OCI-LY7 (cell line): ENCODE results near the gene OR8B12.

ENCODE experiments used
- EZH2phosphoT487 ChIP-seq: fragments of 200-600 bp; sonication (generic); IDR thresholded peaks from 2 replicates; pipeline ENCODE4 v1.6.1; 2018; ENCODE audit warnings: low read depth, borderline replicate concordance, mild to moderate bottlenecking, mixed run types, antibody characterized with exemption, low read length, moderate library complexity, mixed read lengths
- TF ChIP-seq, protein P1 (sequence below): fragments of 200-600 bp; sonication (generic); conservative IDR thresholded peaks from 2 replicates; pipeline ENCODE4 v1.5.1; 2014; ENCODE audit warnings: mild to moderate bottlenecking, antibody characterized with exemption, low read length, moderate library complexity, mixed read lengths

DNA sequence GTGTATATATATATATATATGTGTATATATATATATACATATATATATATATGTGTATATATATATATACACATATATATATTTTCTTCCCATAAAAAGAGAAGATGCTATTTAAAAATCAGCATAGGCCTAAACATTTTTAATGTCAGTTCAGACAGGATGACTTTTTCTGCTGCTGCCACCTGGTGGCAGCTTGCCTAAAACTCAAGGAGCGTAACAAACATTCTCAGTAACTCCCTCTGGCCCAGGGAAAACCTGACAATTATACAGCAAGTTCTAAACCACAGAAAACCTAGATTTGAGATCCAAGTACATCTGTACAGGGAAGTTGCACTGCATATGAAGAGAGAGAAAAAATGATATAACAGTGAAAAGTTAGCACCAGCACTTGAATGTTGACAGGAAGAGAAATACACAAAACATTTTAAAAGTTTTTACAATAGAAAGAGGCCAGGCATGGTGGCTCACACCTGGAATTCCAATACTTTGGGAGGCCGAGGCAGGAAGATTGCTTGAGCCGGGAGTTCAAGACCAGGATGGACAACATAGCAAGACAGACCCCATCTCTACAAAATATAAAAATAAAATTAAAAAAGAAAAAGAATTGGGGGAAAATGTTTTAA, 42.9 kb upstream of the OR8B12 start:
- TF ChIP-seq, protein P1, sequence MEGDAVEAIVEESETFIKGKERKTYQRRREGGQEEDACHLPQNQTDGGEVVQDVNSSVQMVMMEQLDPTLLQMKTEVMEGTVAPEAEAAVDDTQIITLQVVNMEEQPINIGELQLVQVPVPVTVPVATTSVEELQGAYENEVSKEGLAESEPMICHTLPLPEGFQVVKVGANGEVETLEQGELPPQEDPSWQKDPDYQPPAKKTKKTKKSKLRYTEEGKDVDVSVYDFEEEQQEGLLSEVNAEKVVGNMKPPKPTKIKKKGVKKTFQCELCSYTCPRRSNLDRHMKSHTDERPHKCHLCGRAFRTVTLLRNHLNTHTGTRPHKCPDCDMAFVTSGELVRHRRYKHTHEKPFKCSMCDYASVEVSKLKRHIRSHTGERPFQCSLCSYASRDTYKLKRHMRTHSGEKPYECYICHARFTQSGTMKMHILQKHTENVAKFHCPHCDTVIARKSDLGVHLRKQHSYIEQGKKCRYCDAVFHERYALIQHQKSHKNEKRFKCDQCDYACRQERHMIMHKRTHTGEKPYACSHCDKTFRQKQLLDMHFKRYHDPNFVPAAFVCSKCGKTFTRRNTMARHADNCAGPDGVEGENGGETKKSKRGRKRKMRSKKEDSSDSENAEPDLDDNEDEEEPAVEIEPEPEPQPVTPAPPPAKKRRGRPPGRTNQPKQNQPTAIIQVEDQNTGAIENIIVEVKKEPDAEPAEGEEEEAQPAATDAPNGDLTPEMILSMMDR: peak; percentile 82
- no peak for TF ChIP-seq EZH2phosphoT487
